Measurements from ENCODE around the gene SERPIND1. TPM values are rescaled to one million over a fixed set of nuclear protein-coding genes. Genes with fewer than 3 reads are reported as not detected.

SERPIND1 gene
- total RNA-seq, 1 donor = 0.09 TPM

- TF ChIP-seq, protein P1, sequence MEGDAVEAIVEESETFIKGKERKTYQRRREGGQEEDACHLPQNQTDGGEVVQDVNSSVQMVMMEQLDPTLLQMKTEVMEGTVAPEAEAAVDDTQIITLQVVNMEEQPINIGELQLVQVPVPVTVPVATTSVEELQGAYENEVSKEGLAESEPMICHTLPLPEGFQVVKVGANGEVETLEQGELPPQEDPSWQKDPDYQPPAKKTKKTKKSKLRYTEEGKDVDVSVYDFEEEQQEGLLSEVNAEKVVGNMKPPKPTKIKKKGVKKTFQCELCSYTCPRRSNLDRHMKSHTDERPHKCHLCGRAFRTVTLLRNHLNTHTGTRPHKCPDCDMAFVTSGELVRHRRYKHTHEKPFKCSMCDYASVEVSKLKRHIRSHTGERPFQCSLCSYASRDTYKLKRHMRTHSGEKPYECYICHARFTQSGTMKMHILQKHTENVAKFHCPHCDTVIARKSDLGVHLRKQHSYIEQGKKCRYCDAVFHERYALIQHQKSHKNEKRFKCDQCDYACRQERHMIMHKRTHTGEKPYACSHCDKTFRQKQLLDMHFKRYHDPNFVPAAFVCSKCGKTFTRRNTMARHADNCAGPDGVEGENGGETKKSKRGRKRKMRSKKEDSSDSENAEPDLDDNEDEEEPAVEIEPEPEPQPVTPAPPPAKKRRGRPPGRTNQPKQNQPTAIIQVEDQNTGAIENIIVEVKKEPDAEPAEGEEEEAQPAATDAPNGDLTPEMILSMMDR (IDR thresholded peaks at IDR 0.05; ENCODE audit: insufficient read depth, low read length) = no peak
- H3K4me3 ChIP-seq (ENCODE audit: low read depth, low read length) = no peak overlapping the region
- no peak for DNase-seq (ENCODE audit: low read depth)
Measured at GRCh38 chr22:20748082-20748481, 25.8 kb upstream of the SERPIND1 start.

GRCh38 chr22:20748731-20749428 is 25.0 kb upstream of the SERPIND1 start:
- TF ChIP-seq, protein P1 (IDR thresholded peaks at IDR 0.05; ENCODE audit: insufficient read depth, low read length) = no peak
- no peak overlapping the region for H3K4me3 ChIP-seq (ENCODE audit: low read depth, low read length)
- peak; percentile 55 for DNase-seq (ENCODE audit: low read depth)

GRCh38 chr22:20749453-20749852 is 24.5 kb upstream of the SERPIND1 start:
- no peak for DNase-seq (ENCODE audit: low read depth)
- TF ChIP-seq, protein P1 (IDR thresholded peaks at IDR 0.05; ENCODE audit: insufficient read depth, low read length) = no peak

DNA sequence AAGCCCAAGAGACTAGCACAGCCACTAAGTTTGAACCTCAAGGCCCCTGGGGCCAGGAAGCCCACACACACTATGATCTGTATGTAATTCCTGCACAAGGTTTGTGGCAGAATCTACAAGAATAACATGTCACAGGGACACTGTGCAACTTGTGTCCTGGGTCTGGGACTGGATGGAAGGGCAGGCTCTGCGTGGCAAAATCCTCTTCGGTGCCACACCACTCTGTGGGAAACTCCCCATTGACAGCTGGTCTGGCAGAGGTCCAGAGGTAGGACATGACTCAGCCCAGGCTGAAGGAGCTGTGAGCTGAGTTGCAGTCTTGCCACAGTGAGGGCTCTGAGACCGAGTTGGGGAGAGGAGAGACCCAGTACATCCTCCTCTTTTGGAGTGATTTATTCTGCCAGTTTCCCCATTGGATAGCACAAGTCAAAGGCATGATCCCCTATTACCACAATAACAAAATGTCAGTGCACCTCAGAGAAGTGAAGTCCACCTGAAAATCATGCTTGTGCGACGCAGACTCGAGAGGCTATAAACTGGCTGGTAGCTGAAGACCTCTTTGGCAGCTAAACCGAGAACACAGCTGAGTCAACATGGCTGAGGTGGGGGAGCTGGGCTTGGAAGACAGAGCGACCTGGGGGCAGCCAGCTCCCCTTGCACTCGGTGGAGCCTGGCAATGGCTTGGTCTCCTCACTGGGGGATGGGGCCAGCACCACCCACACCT is 23.3 kb upstream of the SERPIND1 start:
- TF ChIP-seq, protein P1 (IDR thresholded peaks at IDR 0.05; ENCODE audit: insufficient read depth, low read length) = no peak
- peak; percentile 73 for DNase-seq (ENCODE audit: low read depth)
- H3K4me3 ChIP-seq (ENCODE audit: low read depth, low read length) = no peak overlapping the region

More at GRCh38 chr22:20749453-20749852, 24.5 kb upstream of the SERPIND1 start:
- H3K4me3 ChIP-seq (ENCODE audit: low read depth, low read length) = no peak overlapping the region

DNA sequence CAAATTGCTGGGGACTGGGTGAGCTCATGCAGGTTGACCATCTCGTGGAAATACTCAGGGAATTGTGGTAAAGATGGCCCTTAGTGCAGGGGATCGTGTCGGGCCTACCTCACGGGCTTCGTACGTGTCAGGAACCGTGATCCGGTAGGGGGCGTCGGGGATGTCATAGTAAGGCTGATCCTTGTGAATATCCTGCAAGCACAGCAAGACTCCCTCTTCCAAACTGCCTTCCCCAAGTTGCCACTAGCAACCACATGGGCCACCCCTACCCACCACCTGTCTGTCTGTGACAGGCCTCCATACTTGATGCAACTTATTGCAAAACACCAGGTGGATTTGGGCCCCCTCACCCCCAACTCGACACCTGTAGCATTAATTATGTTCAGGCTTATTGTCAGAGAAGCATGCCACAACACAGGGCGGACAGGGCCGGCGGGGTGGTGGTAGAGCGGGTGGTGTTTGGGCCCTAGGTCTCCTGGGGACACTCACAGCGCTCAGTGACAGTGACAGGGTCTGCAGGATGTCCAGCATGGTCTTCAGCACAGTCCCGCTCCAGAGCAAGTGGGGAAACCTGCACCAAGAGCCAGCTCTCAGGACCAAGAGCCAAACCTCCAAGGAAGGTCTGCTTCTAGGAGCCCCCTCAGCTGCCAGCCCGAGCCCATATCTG is 22.6 kb upstream of the SERPIND1 start:
- TF ChIP-seq, protein P1 (IDR thresholded peaks at IDR 0.05; ENCODE audit: insufficient read depth, low read length) = no peak
- no peak overlapping the region for H3K4me3 ChIP-seq (ENCODE audit: low read depth, low read length)
- DNase-seq (ENCODE audit: low read depth) = no peak

GRCh38 chr22:20752104-20752741 is 21.7 kb upstream of the SERPIND1 start:
- TF ChIP-seq, protein P1 (IDR thresholded peaks at IDR 0.05; ENCODE audit: insufficient read depth, low read length) = no peak
- no peak overlapping the region for H3K4me3 ChIP-seq (ENCODE audit: low read depth, low read length)
- DNase-seq (ENCODE audit: low read depth) = no peak
